ENCODE measurements around the gene TMEM140. TPM values are rescaled to one million over a fixed set of nuclear protein-coding genes. Genes with fewer than 3 reads are reported as not detected.

Gene TMEM140
- total and polyA plus RNA-seq, 9 of the 15 experiments (the other 6 are each of a cell fraction or from before 2014, with no cell fraction given) = 0.03 to 0.82 (median 0.23) TPM

DNA sequence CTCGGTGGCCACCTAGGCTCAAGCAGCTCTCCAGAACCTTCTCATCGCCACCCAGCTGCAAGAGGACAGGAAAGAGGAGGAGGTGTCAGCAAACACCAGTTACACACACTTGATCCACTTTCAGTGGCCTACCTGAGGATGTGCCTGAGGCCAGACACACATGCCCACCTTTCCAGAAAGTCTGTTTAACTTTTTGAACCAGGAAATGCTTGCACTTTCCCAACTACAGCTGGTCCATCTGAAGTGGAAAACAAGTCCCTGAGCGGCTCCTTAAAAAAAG lies 38.3 kb downstream of the TMEM140 start:
- ATAC-seq (no peak), DNase-seq (ENCODE audit: extremely low read depth in 1 of 4, low spot score in 3 of 4) (no peak), FAIRE-seq (no peak)
- no peak overlapping the region for H3K4me2 ChIP-seq (ENCODE audit: insufficient read depth, low read length)
- POLR2A ChIA-PET = interaction anchor here (0.8 to 2.4 kb wide), 2 partner anchors 12 to 22 kb away, joined by 4 to 9 read pairs; no protein-coding TSS in a partner anchor
- in situ Hi-C loops (cut with MboI) (no loop called here), intact Hi-C loops (cut with micrococcal nuclease) (no loop called here)
- H3K27ac ChIP-seq (ENCODE audit: extremely low read depth, low read depth, low read length) = no peak overlapping the region
- H4K20me1 ChIP-seq (replicated peaks; ENCODE audit: control insufficient read depth, insufficient read depth, low read length) = no peaks in the 10 kb centered on the region
- peaks cover 11% of the 10 kb centered on the region for H3K9me3 ChIP-seq (replicated peaks; ENCODE audit: control insufficient read depth, insufficient read depth, low read depth, low read length)
- no TSS peak for BruUV-seq (replicated peaks)
- no peak overlapping the region for H3K4me3 ChIP-seq
- 89% methylated on average over 3 of the region's 3 CpGs for WGBS (ENCODE audit: insufficient coverage, low coverage, missing lambda C conversion rate)
- H2AFZ ChIP-seq (ENCODE audit: low read depth, low read length) = no peak overlapping the region
- H3K36me3 ChIP-seq (ENCODE audit: control insufficient read depth, insufficient read depth, low read length) = peaks cover 19% of the 10 kb centered on the region; the same call in 2 of the 3 replicates
- TF ChIP-seq HOXB6 (CRISPR knock-in tag; IDR thresholded peaks at IDR 0.05; ENCODE audit: borderline replicate concordance) (no peak), CREBBP (IDR thresholded peaks at IDR 0.05; ENCODE audit: low read depth, low read length) (no peak)
- H3K4me1 ChIP-seq (replicated peaks in 1 of 2; ENCODE audit: control insufficient read depth in 2 of 2, insufficient read depth in 2 of 2, low read length in 2 of 2) = peaks cover 6 to 10% of the 10 kb centered on the region in 2 experiments; a peak in 4 of 5 replicates
- no peaks in the 10 kb centered on the region for H3K79me2 ChIP-seq (ENCODE audit: control insufficient read depth, insufficient read depth, low read length)
- no peaks in the 10 kb centered on the region for H3K27me3 ChIP-seq (ENCODE audit: control insufficient read depth in 2 of 2, insufficient read depth in 2 of 2, low read length in 2 of 2)
- H3K9me1 ChIP-seq (ENCODE audit: control insufficient read depth, insufficient read depth, low read length) = no peaks in the 10 kb centered on the region
- CTCF ChIA-PET (ENCODE audit: low intra/inter-chr PET ratio) = no interaction called here
- peak overlapping the region in 1 of 2 experiments; percentile 73; a peak in 2 of 4 replicates for H3K9ac ChIP-seq (ENCODE audit: insufficient read depth in 1 of 2, low read depth in 2 of 2, low read length in 2 of 2)

- Histone ChIP-seq H3K27me3 (ENCODE audit: control insufficient read depth in 2 of 2, insufficient read depth in 2 of 2, low read length in 2 of 2) (no peaks in the 10 kb centered on the region), H3K9me3 (replicated peaks; ENCODE audit: control insufficient read depth, insufficient read depth, low read depth, low read length) (peaks cover 7% of the 10 kb centered on the region), H3K79me2 (ENCODE audit: control insufficient read depth, insufficient read depth, low read length) (no peaks in the 10 kb centered on the region), H4K20me1 (replicated peaks; ENCODE audit: control insufficient read depth, insufficient read depth, low read length) (no peaks in the 10 kb centered on the region), H3K4me1 (replicated peaks in 1 of 2; ENCODE audit: control insufficient read depth in 2 of 2, insufficient read depth in 2 of 2, low read length in 2 of 2) (peaks cover 6 to 10% of the 10 kb centered on the region in 2 experiments; a peak in 4 of 5 replicates), H3K9me1 (ENCODE audit: control insufficient read depth, insufficient read depth, low read length) (no peaks in the 10 kb centered on the region), H3K4me3 (no peak overlapping the region), H2AFZ (ENCODE audit: low read depth, low read length) (no peak overlapping the region), H3K36me3 (ENCODE audit: control insufficient read depth, insufficient read depth, low read length) (peaks cover 19% of the 10 kb centered on the region; the same call in 2 of the 3 replicates), H3K27ac (ENCODE audit: extremely low read depth, low read depth, low read length) (no peak overlapping the region), H3K4me2 (ENCODE audit: insufficient read depth, low read length) (no peak overlapping the region), H3K9ac (ENCODE audit: insufficient read depth in 1 of 2, low read depth in 2 of 2, low read length in 2 of 2) (no peak overlapping the region)
- in situ Hi-C loops (cut with MboI) = no loop called here
- ChIA-PET POLR2A (interaction anchor here (0.6 to 2.4 kb wide), 3 partner anchors 12 to 314 kb away, joined by 4 to 9 read pairs (median 4); no protein-coding TSS in a partner anchor), CTCF (ENCODE audit: low intra/inter-chr PET ratio) (no interaction called here)
- WGBS (ENCODE audit: insufficient coverage, low coverage, missing lambda C conversion rate) = 75% methylated on average over 12 of the region's 12 CpGs
- intact Hi-C loops (cut with micrococcal nuclease) = no loop called here
- no peak for FAIRE-seq
- BruUV-seq (replicated peaks) = no TSS peak
- no peak for ATAC-seq
- DNase-seq (ENCODE audit: extremely low read depth in 1 of 4, low spot score in 3 of 4) = no peak
- TF ChIP-seq BRF1 (IDR thresholded peaks at IDR 0.05; ENCODE audit: borderline replicate concordance, extremely low read depth, insufficient read length) (no peak), SLC30A9 (CRISPR knock-in tag; IDR thresholded peaks at IDR 0.05) (no peak), ZBTB17 (CRISPR knock-in tag; IDR thresholded peaks at IDR 0.05) (no peak), MAFK (IDR thresholded peaks at IDR 0.05; ENCODE audit: low read length) (no peak), PHF8 (IDR thresholded peaks at IDR 0.05; ENCODE audit: borderline replicate concordance, low read length) (no peak), ZFP30 (CRISPR knock-in tag; IDR thresholded peaks at IDR 0.05; ENCODE audit: borderline replicate concordance) (no peak), WHSC1 (IDR thresholded peaks at IDR 0.05; ENCODE audit: low read length) (no peak), ZNF778 (CRISPR knock-in tag; IDR thresholded peaks at IDR 0.05) (no peak), SIX5 (IDR thresholded peaks at IDR 0.05; ENCODE audit: borderline replicate concordance in 1 of 2, insufficient read depth in 1 of 2, low read depth in 1 of 2, low read length in 2 of 2) (no peak), CHAMP1 (IDR thresholded peaks at IDR 0.05) (no peak), HNRNPK (IDR thresholded peaks at IDR 0.05; ENCODE audit: low read depth, low read length, poor library complexity, severe bottlenecking) (no peak)
Measured at GRCh38 chr7:135186841-135187253, 39.0 kb downstream of the TMEM140 start.

Data from K562 (cell line).